Fibroblast of skin of right quadriceps (primary cell): ENCODE measurements around the gene FRS3.
"Not testable (repeated sequence)": the region's sequence is repeated elsewhere in the genome, so short reads cannot be mapped to it uniquely, and the experiment has no call there.

Source experiments
- DNase-seq: peaks from one replicate; pipeline ENCODE4 v3.0.0-alpha.2; 2013

FRS3 gene, protein sequence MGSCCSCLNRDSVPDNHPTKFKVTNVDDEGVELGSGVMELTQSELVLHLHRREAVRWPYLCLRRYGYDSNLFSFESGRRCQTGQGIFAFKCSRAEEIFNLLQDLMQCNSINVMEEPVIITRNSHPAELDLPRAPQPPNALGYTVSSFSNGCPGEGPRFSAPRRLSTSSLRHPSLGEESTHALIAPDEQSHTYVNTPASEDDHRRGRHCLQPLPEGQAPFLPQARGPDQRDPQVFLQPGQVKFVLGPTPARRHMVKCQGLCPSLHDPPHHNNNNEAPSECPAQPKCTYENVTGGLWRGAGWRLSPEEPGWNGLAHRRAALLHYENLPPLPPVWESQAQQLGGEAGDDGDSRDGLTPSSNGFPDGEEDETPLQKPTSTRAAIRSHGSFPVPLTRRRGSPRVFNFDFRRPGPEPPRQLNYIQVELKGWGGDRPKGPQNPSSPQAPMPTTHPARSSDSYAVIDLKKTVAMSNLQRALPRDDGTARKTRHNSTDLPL

DNA sequence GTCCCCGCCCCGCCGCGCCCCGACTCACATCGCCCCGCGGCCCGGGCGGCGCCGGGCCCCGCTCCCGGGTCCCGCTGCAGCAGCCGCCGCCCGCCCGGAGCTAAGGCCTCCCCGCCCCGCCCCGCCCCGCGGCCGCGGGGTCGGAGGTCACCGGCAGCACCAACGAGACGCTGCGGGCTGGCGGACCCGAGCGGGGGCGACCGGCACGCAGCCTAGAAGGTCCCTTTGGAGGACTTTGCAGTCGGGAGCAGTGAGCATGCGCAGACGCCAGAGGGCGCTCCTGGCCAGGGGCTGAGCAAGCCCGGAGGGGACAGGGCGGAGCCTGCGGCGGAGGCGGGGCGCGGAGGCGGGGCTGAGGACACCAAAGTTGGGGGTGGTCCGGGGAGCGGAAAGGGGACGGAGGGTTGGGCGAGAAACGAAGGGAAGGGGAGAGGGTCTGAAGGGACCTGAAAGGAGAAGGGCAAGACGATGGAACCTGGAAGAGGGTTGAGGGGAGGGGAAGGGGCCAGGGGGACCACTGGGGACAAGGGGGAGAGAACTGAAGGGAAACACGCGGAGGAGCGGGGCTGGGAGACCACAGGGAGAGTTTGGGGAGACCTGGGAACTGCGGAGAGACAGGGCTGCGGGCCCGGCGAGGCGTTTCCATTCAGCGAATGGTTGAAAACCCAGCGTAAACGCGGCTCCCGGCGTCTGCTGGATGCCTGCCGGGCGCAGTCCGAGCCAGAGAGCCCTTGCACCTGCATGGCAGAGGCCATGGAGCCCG, at the start of gene FRS3:
TSS of gene FRS3 (minus strand) at position 113 of the 763 bp plus-strand sequence. CDS start 2,913 bp downstream, outside the sequence.
- DNase-seq = peak; percentile 92

DNA sequence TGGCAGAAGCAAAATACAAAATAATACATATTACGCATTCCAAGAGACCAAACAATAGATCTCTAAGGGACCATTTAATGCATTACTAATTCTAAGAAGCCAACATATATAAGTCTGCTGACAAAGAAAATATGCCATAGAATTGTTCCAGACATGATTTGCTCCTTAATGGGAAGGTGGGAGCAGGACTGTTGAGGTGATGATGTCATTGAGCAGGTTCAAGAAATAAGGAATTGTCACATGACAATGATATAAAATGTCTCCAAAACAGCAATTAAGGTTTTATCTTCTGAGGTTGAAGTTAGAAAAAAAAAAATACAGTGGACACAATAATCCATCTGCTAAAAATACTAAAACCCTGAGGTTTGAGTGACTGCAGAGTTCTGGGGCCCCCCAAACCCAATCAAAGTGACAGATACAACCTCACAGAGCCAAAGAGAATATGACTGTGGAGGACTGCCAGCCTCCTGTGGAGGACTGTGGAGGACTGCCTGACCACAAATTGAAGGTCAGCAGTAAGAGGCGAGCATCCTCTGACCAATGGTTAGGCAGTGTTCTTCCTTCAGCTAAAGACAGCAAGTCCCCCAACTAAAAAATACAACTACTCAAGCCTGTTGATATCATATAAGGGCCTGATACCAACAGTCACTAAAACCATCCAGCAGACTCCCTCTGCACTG, 46.8 kb upstream of the FRS3 start:
- no peak for DNase-seq

DNA sequence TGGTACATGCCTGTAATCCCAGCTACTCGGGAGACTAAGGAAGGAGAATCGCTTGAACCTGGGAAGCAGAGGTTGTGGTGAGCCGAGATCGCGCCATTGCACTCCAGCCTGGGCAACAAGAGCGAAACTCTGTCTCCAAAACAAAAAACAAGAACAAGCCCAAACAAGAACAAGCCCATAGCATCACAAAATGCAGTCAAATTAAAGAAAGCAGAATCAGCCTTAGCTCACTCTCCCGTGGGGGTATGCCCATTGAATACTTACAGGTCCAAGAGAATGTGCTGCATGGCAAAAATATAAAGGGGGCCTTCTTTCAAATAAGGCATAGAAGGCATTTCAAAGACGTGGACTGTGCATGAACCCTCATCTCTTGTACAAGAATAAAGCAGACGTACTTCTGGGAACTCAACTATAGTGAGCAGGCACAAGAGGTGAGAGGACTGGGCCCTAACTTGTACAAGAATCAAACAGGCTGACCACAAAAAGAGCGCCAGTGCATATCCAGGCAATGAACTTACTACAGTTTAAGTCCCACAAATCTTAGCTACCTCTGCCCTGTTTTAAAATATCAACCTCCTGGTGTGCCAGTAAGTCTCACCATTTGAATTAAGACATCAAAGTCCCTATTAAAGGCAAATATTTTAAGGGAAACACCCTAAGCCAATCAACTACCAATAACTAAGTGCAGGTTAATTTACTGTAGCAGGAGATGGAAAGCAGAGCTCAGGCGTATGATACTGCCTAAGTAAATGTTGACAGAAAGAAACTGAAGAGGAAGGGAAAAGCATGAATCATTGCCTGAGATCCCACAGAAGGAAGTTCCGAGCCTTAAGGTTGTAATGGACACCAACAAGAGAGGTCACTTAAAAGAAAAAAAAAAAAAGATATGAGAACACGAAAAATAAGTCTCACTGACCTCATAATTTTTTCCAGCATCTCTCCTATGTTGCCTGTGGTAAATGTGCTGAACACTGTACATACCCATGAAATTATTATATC, 45.2 kb upstream of the FRS3 start:
- no peak for DNase-seq

DNA sequence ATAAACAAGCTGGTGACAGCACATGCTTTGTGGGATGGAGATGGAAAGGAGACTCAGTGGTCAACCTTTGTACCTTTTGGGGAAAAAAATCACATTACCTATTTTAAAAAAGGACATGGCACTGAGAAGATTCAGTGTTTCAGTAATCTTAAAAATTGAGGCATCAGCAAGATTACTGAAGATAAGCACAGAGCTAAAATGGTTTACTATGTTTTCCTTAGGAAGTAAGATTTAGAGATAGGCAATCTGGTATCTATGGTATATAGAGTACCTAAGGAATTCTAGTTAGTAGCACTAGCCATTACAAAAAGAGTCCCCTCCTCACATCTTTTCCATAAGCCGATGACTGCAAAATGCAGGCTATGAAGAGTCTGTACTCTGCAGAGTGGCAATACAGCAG, 43.5 kb upstream of the FRS3 start:
- no peak for DNase-seq

DNA sequence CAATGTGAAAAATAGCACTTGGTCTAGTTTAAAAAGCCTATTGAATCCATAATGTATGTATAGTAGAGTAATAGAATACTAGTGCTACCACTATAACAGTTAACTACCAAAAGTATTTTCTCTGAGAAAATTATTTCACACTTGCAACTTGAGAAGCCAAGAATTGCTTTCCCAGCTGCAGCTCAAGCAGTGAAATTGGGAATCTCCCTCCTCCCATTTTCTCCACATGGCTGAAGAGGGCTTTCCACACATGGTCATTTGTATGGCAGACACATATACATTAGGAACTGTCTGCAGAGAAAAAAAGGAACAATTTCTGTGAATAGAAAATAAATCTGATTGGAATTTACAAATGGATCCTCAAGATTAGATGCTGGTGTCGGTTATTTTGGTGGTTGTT, 42.3 kb upstream of the FRS3 start:
- no peak for DNase-seq

DNA sequence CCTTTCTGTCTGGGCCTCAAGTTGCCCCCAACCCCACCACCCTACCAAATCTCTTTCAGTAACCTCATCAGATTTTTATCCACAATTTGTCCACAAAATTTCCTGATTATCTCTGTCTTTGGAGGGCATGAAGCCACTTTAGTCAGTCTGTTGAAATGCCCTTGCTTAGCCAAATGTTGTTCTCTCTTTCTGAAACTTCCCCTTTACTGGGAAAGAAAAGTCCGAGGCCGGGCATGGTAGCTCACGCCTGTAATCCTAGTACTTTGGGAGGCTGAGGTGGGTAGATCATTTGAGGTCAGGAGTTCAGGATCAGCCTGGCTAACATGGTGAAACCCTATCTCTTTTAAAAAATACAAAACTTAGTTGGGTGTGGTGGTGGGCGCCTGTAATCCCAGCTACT, 41.6 kb upstream of the FRS3 start:
- DNase-seq = no peak

DNA sequence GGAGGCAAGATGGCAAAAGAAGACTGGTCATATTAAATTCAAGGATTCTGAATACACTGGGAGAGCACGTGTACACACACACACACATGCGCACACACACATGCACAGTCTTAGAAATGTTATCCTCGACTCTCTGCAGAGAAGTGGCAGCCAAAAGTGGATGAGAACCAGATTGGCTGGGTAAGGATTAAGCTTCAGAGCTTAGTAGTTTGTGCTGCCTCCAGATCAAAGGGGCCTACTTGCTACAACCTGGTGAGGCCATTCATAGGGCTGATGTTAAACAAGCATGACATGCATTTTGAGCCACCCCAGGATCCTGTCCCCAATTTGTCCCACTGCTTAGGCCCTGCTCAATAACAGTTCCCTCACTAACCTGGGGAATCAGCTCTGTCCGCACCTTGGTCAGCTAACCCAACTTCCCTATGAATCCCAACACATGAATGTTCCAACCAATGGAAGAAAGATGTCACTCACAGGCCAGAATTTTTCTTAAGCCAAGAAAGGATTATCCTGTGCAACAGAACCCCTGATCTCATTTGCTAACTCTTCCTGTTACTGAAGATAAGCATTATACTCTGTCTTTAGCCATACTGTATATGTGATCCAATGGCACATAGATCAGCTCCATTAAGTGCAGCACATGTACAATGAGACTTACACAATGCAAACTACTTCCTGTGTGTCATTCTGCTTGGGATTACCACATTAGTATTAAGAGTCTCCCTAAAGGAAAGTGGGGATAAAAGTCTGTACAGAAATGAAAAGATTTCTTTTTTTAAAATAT, 38.8 kb upstream of the FRS3 start:
- DNase-seq = no peak

DNA sequence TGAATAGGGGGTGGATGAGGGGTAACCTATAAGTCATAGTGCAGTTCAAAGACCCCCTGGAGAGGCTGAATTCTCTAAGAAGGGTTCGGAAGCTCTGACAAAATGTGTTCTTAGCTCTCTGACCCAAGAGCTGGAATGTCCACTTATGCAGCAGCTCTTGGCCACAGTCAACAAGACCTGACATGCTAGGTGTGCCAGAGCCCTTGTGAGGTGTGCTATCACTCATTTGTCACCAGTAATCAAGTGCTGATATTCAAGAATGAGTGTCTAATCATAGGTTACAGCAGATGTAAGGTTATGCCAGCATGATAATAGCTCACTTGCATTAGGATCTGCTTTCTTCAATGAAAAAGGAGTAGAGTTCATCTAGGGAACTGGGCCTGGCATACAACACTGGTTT, 35.9 kb upstream of the FRS3 start:
- no peak for DNase-seq

DNA sequence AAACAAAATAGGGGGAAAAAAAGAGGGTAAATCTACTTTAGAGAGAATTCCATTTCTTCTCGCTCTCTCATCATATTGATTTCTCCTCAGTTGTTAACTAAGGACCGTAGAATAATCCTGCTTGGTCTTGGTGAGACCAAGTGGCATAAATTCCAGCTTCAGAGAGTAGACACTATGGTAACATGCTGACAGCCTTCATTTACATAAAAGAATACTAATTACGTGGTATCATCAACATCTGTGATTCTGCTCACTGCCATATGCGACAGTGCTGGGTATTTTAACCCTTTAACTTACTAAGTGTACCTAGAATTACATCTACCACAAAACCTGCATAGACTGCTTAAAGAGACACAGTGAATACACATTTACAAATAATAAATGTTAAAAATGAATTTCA, 34.9 kb upstream of the FRS3 start:
- no peak for DNase-seq

DNA sequence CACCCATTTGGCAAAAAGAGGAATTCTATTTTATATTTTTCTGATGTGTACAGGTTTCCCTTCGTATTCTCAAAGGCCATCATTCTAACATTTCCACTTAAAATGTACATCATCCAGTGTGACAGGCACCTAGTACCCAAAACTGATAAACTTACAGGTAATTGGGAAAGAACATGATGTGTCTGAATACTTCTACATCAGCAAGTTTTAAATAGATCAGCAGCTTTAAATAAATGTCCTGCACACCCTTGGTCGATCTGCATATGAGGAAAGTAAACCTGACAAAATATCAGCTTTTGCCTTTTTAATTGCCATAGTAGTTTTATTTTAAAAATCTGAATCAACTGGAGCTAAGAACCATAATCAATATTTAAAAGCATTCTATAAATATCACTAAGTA, 34.3 kb upstream of the FRS3 start:
- no peak for DNase-seq

DNA sequence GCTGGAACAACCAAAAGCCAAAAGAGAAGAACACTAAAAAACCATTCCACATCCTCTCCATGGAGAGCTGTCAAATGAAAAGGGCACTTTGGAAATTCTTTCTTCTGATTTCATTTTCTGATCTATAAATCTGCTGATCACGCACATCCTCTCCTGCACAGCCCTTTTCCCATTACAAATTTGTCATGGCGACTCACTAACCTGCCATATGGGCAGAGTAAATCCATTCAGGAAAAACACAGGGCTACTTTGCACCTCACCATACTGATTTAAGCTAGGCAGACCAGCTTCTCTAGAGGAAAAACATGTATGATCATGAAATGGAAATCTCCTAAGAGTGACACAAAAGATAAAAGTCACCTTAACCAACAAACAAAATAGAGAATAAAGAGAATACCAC, 33.8 kb upstream of the FRS3 start:
- DNase-seq = no peak

DNA sequence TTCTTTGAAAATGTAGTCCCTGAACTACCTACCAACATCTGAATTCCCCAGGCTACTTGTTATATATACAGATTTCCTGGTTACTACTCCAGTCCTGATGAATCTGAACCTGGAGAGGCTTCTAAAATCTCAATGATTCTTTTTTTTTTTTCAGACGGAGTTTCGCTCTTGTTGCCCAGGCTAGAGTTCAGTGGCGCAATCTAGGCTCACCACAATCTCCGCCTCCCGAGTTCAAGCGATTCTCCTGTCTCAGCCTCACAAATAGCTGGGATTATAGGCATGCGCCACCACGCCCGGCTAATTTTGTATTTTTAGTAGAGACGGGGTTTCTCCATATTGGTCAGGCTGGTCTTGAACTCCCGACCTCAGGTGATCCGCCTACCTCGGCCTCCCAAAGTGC, 32.2 kb upstream of the FRS3 start:
- not testable (repeated sequence) for DNase-seq

DNA sequence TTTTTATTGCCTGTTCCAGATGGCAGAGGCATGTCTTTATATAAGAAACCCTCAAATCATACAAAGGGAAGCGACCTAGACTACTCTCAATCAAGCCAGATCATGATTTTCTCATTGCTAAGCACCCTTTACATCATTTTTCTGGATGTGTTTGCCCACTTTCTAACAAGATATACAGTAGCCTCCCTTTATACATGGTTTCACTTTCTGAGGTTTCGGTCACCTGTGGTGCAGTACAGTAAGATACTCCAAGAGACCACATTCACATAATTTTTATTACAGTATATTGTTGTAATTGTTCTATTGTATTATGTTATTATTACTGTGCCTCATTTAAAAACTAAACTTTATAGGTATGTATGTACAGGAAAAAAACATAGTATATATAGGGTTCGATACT, 31.4 kb upstream of the FRS3 start:
- DNase-seq = no peak

DNA sequence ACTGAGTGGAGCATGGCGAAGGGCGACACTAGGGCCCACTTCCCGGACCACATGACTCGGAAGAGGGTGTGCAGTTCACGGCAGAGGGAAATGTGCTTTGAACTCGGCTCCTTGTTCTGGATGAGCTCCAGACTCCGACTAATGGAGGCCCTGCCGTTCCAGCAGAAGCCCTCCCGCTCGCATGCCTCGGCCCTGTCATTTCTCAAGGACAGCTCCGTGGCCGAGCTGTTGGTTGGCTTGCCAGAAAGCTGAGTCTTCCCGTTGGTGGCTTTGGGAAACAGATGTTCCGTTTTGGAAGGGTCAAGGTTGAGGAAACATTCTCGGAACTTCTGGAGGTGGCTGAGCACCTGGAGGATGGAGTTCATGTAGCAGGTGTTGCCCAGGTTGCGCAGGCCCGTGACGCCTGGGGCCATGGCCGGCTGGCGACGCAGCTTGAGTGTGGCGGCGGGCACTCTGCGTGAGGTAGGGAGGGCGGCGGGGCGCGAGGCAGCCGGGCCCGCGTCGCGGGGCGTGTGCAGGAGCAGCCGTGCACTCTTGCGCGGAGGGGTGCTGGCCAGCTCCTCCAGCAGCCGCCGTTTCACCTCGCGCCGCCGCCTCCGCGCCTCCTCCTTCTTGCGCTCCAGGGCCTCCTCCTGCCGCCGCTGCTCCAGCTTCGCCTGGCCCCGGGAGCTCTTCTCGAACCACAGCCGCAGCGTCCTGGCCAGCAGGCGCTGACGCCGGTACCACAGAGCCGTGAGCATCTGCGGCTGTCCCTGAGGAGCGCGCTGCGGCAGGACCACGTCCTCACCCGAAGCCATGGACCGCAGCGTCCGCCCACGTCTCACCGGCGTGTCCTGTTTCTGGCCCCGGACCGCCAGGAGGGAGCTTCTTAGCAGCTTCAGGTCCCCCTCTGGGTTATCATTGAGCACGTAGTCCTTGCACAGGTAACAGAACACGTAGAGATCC, 26.4 kb upstream of the FRS3 start:
- no peak for DNase-seq

DNA sequence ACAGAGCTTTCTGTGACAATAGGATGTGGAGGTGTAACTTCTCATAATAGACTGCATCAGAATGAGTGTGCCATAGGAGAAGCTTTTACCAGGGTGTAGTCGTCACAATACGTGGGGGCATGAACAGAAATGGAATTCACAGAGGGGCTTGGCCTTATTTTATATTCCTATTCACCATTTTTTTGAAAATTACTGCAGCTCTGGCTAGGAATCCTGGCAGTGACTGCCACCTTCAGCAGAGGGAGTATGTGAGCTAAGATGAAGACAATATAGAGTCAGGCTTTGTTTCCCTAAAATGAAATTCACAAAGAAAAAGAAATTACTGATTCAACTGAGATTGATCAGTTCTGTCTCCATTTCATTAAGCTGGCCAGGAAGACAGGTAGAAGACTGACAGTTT, 21.7 kb upstream of the FRS3 start:
- DNase-seq = no peak

DNA sequence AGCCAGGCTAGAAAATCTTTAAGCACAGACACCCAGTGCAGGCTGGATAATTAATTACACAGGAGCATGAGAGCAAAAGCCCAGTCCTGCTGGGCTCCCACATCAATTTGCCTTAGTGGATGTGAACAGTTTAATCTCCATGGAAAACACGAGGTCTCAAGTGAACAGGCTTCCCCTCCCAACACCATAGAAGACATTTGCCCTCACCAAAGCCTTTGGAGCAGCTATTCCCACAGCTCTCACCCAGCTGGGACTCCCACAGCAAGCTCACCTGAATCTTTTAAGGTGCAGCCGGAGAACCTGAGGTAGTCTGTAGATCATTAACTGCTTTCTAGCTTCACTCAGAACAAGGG, 19.8 kb upstream of the FRS3 start:
- DNase-seq = no peak

DNA sequence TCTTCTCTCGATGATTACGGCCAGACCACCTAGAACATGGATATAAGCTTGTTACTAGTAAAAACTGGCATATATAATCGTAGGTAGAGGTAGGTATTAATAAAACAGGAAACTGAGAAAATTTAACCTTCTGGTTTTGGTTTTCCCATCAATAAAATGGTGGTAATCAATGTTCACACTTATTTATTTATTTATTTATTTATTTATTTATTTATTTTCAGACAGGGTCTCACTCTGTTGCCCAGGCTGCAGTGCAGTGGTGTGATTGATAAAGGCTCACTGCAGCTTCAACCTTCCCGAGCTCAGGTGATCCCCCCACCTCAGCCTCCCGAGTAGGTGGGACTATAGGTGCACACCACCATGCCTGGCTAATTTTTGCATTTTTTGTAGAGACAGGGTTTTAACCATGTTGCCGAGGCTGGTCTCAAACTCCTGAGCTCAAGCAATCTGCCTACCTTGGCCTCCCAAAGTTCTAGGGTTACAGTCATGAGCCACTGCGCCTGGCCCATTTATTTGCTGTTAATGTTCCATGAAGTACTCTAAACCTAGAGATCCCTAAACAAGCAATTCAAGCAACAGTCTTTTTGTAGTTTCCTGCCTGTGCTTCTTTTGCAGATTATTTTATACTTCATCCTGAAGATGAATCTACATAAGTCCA, 19.3 kb upstream of the FRS3 start:
- DNase-seq = no peak

DNA sequence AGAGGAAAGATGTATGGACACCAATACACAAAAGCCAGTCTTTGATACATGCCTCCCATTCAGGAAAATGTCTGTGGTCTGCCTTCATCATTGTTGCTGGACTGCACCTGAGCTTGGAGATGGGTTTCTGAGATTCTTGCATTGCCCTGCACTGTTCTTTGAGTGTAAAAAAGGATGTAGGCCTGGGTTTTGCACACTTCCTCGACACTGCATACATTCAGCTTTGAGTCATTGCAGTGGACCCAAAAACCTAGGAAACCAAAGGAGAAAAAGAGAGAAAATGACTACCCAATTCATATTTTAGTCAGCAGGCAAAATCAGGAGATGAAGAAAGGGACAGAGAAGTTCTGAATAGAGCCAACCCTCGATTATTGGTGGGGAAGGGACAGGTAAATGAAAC, 16.8 kb upstream of the FRS3 start:
- no peak for DNase-seq

DNA sequence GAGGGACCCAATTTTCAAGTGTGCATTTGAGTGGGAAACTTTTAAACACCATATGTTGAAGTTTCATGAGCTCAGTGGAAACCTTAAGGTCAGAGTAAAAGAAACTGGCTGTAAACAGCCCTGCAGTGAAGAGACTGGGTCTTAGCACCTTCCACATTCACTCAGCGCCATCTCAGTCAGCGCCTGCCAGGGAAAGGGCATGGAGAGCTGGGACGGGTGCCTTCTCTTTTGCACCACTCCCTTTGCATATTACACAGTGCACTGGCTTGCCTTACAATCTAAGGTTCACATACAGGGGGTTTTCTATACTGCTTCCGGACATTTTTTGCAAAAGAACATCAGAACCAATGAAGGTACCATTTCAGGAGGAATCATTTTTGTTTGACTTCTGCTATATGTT, 12.3 kb upstream of the FRS3 start:
- DNase-seq = no peak

DNA sequence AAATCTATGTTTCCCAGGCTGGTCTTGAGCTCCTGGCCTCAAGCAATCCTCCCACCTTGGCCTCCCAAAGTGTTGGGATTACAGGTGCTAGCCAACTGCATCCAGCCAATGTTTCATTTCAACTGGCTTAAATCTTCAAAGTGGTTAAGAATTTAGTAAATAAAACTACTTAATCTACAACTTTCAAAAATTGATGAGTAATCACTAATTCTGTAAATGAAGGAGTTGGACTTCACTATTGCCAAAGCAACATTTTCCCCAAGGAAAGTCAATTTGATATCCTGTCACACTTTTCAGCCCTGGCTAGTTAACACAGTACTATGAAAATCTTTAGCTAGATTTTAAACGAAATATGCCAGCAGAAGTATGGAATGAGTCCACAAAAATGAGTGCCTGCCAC, 11.6 kb upstream of the FRS3 start:
- DNase-seq = no peak
